Kidney epithelial cell (primary cell): ENCODE measurements around the gene PPP4C. TPM values are rescaled to one million over a fixed set of nuclear protein-coding genes. Genes with fewer than 3 reads are reported as not detected.

Source experiments
- DNase-seq: peaks from one replicate; pipeline ENCODE4 v3.0.0-alpha.2; 2010; ENCODE audit warnings: low read depth
- H3K27me3 ChIP-seq: 2 replicates; pipeline ENCODE4 v1.6.0; 2011; ENCODE audit warnings: low read length; ENCODE audit not compliant: control insufficient read depth, insufficient read depth
- H3K36me3 ChIP-seq: 2 replicates; pipeline ENCODE4 v1.5.1; 2011; ENCODE audit warnings: low read length; ENCODE audit not compliant: control insufficient read depth, insufficient read depth
- H3K4me3 ChIP-seq: 2 replicates; pipeline ENCODE4 v1.5.1; 2011; ENCODE audit warnings: low read depth, mild to moderate bottlenecking, control low read depth, low read length
- total RNA-seq: library from RNA; depleted of rRNA; stranded (reverse); fragments of >200 nt; gene quantifications from 2 replicates; pipeline ENCODE4 v1.2.3, GENCODE V29; 2015
- TF ChIP-seq, protein P1 (sequence below): IDR thresholded peaks from 2 replicates; pipeline ENCODE4 v1.5.1; 2011; ENCODE audit warnings: mild to moderate bottlenecking, moderate library complexity, low read length, control low read depth, inconsistent platforms; ENCODE audit not compliant: insufficient read depth, poor library complexity, severe bottlenecking

PPP4C gene
- total RNA-seq, 1 donor from 2014 or later = 126 TPM

- H3K36me3 ChIP-seq = peaks cover 1% of the 10 kb centered on the region
Observed at GRCh38 chr16:30066761-30067583, 8.8 kb upstream of the PPP4C start.

GRCh38 chr16:30067584-30067916 lies 8.2 kb upstream of the PPP4C start:
- H3K36me3 ChIP-seq = peaks cover 1% of the 10 kb centered on the region
- TF ChIP-seq, protein P1, sequence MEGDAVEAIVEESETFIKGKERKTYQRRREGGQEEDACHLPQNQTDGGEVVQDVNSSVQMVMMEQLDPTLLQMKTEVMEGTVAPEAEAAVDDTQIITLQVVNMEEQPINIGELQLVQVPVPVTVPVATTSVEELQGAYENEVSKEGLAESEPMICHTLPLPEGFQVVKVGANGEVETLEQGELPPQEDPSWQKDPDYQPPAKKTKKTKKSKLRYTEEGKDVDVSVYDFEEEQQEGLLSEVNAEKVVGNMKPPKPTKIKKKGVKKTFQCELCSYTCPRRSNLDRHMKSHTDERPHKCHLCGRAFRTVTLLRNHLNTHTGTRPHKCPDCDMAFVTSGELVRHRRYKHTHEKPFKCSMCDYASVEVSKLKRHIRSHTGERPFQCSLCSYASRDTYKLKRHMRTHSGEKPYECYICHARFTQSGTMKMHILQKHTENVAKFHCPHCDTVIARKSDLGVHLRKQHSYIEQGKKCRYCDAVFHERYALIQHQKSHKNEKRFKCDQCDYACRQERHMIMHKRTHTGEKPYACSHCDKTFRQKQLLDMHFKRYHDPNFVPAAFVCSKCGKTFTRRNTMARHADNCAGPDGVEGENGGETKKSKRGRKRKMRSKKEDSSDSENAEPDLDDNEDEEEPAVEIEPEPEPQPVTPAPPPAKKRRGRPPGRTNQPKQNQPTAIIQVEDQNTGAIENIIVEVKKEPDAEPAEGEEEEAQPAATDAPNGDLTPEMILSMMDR = no peak
- H3K4me3 ChIP-seq = peak overlapping the region; percentile 90
- H3K27me3 ChIP-seq = no peaks in the 10 kb centered on the region
- DNase-seq = no peak

More at GRCh38 chr16:30066761-30067583, 8.8 kb upstream of the PPP4C start:
- Histone ChIP-seq H3K4me3 (peak overlapping the region; percentile 90), H3K27me3 (no peaks in the 10 kb centered on the region)
- DNase-seq = no peak
- TF ChIP-seq, protein P1 = no peak

DNA sequence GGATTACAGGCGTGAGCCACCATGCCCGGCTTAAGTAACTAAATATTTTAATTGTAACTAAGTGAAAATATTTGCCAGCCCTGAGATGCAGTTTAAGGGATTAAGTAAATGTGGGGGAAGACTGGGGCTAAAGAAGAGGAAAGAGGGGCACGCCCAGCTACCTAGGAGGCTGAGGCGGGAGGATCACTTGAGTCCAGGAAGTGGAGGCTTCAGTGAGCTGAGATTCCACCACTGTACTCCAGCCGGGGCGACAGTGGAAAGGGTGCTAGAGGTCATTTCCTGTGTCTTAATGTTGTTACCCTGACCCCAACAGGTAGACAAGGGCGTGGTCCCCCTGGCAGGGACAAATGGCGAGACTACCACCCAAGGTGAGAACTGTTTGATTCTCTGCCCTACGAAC lies 7.5 kb upstream of the PPP4C start:
- Histone ChIP-seq H3K27me3 (no peaks in the 10 kb centered on the region), H3K4me3 (no peak overlapping the region), H3K36me3 (peaks cover 1% of the 10 kb centered on the region)
- TF ChIP-seq, protein P1 = no peak
- no peak for DNase-seq

DNA sequence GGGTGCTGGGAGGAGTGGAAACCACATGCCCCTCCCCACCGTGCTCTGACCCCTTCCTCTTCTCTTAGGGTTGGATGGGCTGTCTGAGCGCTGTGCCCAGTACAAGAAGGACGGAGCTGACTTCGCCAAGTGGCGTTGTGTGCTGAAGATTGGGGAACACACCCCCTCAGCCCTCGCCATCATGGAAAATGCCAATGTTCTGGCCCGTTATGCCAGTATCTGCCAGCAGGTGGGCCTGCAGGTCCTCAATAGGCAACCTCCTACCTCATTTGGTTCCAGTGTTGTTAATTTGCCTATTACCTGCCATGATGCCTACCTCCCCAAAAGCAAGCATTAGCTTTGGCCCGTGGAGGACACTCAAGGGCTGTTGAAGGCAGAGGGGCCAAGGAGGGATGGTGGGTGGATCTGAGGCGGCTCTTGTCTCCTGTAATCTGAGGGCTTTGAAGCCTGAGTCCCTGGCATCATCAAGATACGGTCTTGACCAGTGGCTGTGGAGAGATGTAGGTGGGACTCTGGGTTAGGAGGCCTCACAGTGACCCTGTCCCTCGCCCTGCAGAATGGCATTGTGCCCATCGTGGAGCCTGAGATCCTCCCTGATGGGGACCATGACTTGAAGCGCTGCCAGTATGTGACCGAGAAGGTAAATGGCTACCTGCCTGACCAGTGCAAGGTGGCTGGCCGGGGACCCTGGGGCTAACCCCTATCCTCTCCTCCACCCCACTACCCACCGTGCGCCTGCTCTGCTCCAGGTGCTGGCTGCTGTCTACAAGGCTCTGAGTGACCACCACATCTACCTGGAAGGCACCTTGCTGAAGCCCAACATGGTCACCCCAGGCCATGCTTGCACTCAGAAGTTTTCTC lies 6.8 kb upstream of the PPP4C start:
- no peak for DNase-seq
- H3K36me3 ChIP-seq = peaks cover 1% of the 10 kb centered on the region
- no peak overlapping the region for H3K4me3 ChIP-seq
- TF ChIP-seq, protein P1 = peak; percentile 61
- H3K27me3 ChIP-seq = no peaks in the 10 kb centered on the region

- DNase-seq = no peak
- TF ChIP-seq, protein P1 = no peak
- H3K36me3 ChIP-seq = peaks cover 1% of the 10 kb centered on the region
- H3K27me3 ChIP-seq = no peaks in the 10 kb centered on the region
- H3K4me3 ChIP-seq = no peak overlapping the region
Observed at GRCh38 chr16:30069611-30070462, 6.0 kb upstream of the PPP4C start.
